Esophagus squamous epithelium (tissue), 5 donors: ENCODE measurements around the gene SRGAP3. TPM values are rescaled to one million over a fixed set of nuclear protein-coding genes. Genes with fewer than 3 reads are reported as not detected.
A peak's percentile ranks its signal among the peaks of the same experiment; 100 is the strongest.

ENCODE experiments used
- DNase-seq: peaks from one replicate; lab custom pipeline; 2025; lab: John Stamatoyannopoulos, UW
- H3K27ac ChIP-seq, 4 donors: fragments of 200-600 bp; sonication (generic); one replicate each; pipeline ENCODE4 v1.5.1; 2016 to 2019; ENCODE audit warnings: mild to moderate bottlenecking in 1 of 4
- H3K27me3 ChIP-seq, 4 donors: fragments of 200-600 bp; sonication (generic); 1 replicate in 3 of 4; 2 replicates in 1 of 4; pipeline versions ENCODE4 v1.5.1 to v1.6.0; 2017 to 2021; ENCODE audit warnings: antibody characterized with exemption in 1 of 4
- H3K36me3 ChIP-seq, 3 donors: fragments of 200-600 bp; sonication (generic); one replicate each; pipeline ENCODE4 v1.5.1; 2016 to 2019
- H3K4me1 ChIP-seq, 3 donors: fragments of 200-600 bp; sonication (generic); one replicate each; pipeline ENCODE4 v1.5.1; 2017 to 2019
- H3K4me3 ChIP-seq, 4 donors: fragments of 200-600 bp; sonication (generic); 1 replicate in 3 of 4; 2 replicates in 1 of 4; pipeline ENCODE4 v1.5.1; 2016 to 2019; ENCODE audit warnings: mild to moderate bottlenecking in 2 of 4, moderate library complexity in 1 of 4
- H3K9me3 ChIP-seq, 3 donors: fragments of 200-600 bp; sonication (generic); one replicate each; pipeline ENCODE4 v1.5.1; 2016 to 2019
- CTCF ChIP-seq, 6 experiments: fragments of 450-650 bp in 4 of 6; fragments of 200-600 bp in 2 of 6; sonication (generic) in 2 of 6; IDR thresholded peaks; one replicate each; pipeline ENCODE4 v1.5.1; 2016 to 2019; ENCODE audit warnings: antibody characterized with exemption in 6 of 6, mild to moderate bottlenecking in 4 of 6, moderate library complexity in 4 of 6
- POLR2A ChIP-seq, 4 donors: fragments of 450-650 bp; IDR thresholded peaks; one replicate each; pipeline ENCODE4 v1.6.1; 2017; ENCODE audit warnings: antibody characterized with exemption in 4 of 4, mild to moderate bottlenecking in 4 of 4, moderate library complexity in 3 of 4
- WGBS, 2 donors: methylation state at CpG; one replicate each; pipeline ENCODE4 v1.1.5; 2018; 5-methylcytosine and 5-hydroxymethylcytosine counted together
- intact Hi-C: fragments of 100-400 bp; cut with DNase I; formaldehyde crosslinking; loops from one replicate; pipeline ENCODE4 v1.15.0; 2022
- total RNA-seq, 4 donors: library from RNA; depleted of rRNA; stranded (reverse); fragments of >200 nt; gene quantifications; one replicate each; pipeline ENCODE4 v1.1.0, GENCODE V29; 2016
- donor health status: DM: yes; HTN: yes; CAD: no.

Gene SRGAP3
- total RNA-seq, 4 donors from 2014 or later: 4.0 to 15.8 (median 6.6) TPM

GRCh38 chr3:8966150-8966819 lies 283.2 kb downstream of the SRGAP3 start:
- no peak overlapping the region for H3K4me3 ChIP-seq
- no peak for DNase-seq
- H3K36me3 ChIP-seq: no peaks in the 10 kb centered on the region
- peak overlapping the region in 2 of 4 donors; percentile 88 to 89 for H3K27ac ChIP-seq
- H3K27me3 ChIP-seq: peaks cover 0 to 29% (median 0%) of the 10 kb centered on the region in 4 donors
- peaks cover 0 to 50% (median 18%) of the 10 kb centered on the region in 3 donors for H3K4me1 ChIP-seq
- intact Hi-C loops: loop anchor here (5.0 kb wide), 1 partner anchor 336 kb away; no protein-coding TSS in a partner anchor
- no peaks in the 10 kb centered on the region for H3K9me3 ChIP-seq
- WGBS, 2 donors: 75 to 81% methylated on average over 1 to 2 of the region's 2 CpGs
- TF ChIP-seq CTCF (IDR thresholded peaks at IDR 0.05) (no peak), POLR2A (IDR thresholded peaks at IDR 0.05) (no peak)

- Histone ChIP-seq H3K27me3 (peaks cover 0 to 20% (median 0%) of the 10 kb centered on the region in 4 donors), H3K4me1 (peaks cover 0 to 48% (median 18%) of the 10 kb centered on the region in 3 donors), H3K9me3 (no peaks in the 10 kb centered on the region), H3K4me3 (no peak overlapping the region), H3K36me3 (no peaks in the 10 kb centered on the region), H3K27ac (peak overlapping the region; percentile 16 to 89 (median 72))
- no peak for TF ChIP-seq POLR2A (IDR thresholded peaks at IDR 0.05)
- TF ChIP-seq CTCF (IDR thresholded peaks at IDR 0.05): no peak
- 32 to 44% methylated on average over 11 of the region's 11 CpGs for WGBS, 2 donors
- no peak for DNase-seq
- intact Hi-C loops: loop anchor here (5.0 kb wide), 1 partner anchor 338 kb away; no protein-coding TSS in a partner anchor
These were observed 284.7 kb downstream of the SRGAP3 start for GRCh38 chr3:8964436-8965370.

DNA sequence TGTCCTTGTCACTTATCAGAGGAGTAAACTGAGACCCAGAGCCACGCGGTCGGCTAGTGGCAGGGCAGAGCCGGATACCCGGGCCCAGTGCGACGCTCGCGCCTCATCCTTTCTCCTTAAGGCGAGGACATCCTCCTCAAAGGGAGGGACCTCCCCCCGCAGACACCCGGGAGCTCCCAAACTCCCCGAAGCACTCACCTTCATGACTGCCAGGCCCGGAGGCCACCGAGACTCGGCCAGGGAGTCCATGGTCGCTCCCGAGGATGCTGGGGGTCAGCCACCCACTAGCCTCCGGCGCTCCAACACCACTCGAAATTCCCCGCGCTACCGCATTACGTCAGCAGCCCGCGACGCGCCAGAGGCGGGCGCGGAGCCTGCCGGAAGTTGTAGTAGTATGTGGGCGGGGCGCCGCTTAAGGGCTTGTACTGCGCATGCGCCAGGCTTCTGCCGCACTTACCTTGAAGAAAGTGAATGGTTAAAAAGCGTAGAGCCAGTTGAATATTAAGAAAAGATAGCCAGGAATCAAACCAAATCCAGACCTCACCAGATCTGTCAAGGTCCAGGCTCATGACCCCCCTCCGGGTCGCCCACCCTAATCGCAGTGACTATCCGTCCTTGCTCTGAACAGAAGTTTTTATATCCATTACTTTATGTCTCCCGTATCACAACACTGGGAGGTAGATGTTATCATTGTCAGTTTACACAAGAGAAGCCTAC lies 286.2 kb downstream of the SRGAP3 start, which contains the start of gene RAD18:
RAD18 (minus strand) TSS at position 336 of the 717 bp plus-strand sequence; CDS start at position 249, 87 bp downstream.
- Histone ChIP-seq H3K4me1 (peaks cover 0 to 48% (median 18%) of the 10 kb centered on the region in 3 donors), H3K36me3 (peaks cover 0 to 9% (median 0%) of the 10 kb centered on the region in 3 donors), H3K9me3 (no peaks in the 10 kb centered on the region), H3K27me3 (peaks cover 0 to 8% (median 0%) of the 10 kb centered on the region in 4 donors), H3K4me3 (peak within 1 kb of the TSS; percentile 67 to 85 (median 81)), H3K27ac (peak within 1 kb of the TSS; percentile 80 to 89 (median 88))
- 1 to 2% methylated on average over 16 to 27 of the region's 45 CpGs for WGBS, 2 donors
- peak in 1 of 6 experiments; percentile 40 for TF ChIP-seq CTCF (IDR thresholded peaks at IDR 0.05)
- peak in 1 of 4 donors; percentile 27 for TF ChIP-seq POLR2A (IDR thresholded peaks at IDR 0.05)
- intact Hi-C loops: no loop called here
- DNase-seq: peak; percentile 62

- WGBS, 2 donors: 25 to 32% methylated on average over 6 of the region's 6 CpGs
- peaks cover 0 to 48% (median 18%) of the 10 kb centered on the region in 3 donors for H3K4me1 ChIP-seq
- intact Hi-C loops: no loop called here
- H3K36me3 ChIP-seq: peaks cover 0 to 19% (median 0%) of the 10 kb centered on the region in 3 donors
- H3K27ac ChIP-seq: peak overlapping the region in 3 of 4 donors; percentile 80 to 89 (median 88)
- no peak for DNase-seq
- H3K9me3 ChIP-seq: no peaks in the 10 kb centered on the region
- TF ChIP-seq CTCF (IDR thresholded peaks at IDR 0.05) (no peak), POLR2A (IDR thresholded peaks at IDR 0.05) (no peak)
- H3K27me3 ChIP-seq: no peaks in the 10 kb centered on the region
- peak overlapping the region; percentile 67 to 85 (median 81) for H3K4me3 ChIP-seq
These were observed 287.1 kb downstream of the SRGAP3 start for GRCh38 chr3:8962226-8962861.
